SW 1271 (cell line): ENCODE measurements around the gene ATAD1.
"Not testable (repeated sequence)": the region's sequence is repeated elsewhere in the genome, so short reads cannot be mapped to it uniquely, and the experiment has no call there.

Experiments used
- DNase-seq, 2 experiments: peaks; one replicate each; lab custom pipeline; 2025; lab: John Stamatoyannopoulos, UW

Gene ATAD1

DNA sequence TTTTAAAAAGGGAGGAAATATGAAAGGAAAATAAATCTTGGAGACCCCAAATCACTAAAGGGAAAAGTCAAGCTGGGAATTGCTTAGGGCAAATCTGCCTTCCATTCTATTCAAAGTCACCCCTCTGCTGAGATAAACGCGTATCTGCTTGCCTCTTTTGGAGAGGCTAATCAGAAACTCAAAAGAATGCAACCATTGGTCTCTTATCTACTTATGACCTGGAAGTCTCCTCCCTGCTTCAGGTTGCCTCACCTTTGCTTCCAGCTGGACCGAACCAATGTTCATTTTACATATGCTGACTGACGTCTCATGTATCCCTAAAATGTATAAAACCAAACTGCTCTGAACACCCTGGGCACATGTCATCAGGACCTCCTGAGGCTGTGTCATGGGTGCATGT is 14.7 kb downstream of the ATAD1 start:
- DNase-seq: no peak

DNA sequence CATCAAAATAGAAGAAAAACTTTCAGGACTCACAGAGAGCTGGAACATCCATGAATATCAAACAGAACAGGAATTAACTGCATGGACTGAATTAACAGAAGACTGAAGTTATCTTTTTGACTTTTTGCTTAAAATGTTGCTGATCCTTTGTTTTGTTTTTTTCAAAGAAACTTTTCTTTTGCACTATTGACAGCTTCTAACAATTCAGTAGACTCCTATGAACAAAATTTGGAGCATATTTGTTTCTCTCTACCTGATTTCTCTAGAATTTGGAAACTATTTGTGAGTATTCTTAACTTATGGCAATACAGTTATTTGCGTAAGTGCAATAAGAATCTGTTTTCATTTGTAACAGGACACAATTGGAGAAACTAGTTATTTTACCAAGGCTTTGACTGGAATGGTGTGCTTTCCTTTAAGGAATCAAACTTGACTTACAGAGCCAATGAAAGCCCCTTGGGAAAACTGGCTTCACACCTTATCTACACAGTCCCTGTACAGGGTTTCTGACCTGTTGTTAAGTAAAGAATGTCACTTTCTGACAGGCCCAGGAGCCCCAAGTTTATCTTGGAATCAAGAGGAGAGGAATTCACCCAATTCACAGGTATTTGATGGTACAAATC is 16.1 kb downstream of the ATAD1 start:
- not testable (repeated sequence) for DNase-seq

GRCh38 chr10:87799860-87800259 is 18.2 kb downstream of the ATAD1 start:
- DNase-seq: no peak

DNA sequence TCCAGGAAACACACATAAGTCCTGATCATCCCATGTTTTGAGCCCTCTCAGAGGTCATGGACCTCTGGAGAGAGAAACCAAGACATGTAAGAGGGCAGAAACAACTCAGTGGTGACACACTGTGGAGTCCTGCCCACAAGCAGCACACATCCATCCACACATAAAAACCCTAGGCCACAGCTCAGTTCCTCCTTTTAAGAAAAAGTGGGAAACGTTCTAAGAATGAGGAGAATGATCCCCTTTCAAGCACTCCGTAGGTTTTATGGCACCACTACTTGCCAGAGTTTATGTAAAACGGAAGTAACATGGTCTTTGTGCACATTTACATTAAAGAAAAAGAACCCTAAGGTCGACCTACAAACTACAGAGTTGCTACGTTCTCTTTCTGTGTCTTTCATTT is 19.9 kb downstream of the ATAD1 start:
- no peak for DNase-seq

GRCh38 chr10:87794285-87794684 is 23.7 kb downstream of the ATAD1 start:
- DNase-seq: no peak

- no peak for DNase-seq
These were observed 27.8 kb downstream of the ATAD1 start for GRCh38 chr10:87790185-87790584.

DNA sequence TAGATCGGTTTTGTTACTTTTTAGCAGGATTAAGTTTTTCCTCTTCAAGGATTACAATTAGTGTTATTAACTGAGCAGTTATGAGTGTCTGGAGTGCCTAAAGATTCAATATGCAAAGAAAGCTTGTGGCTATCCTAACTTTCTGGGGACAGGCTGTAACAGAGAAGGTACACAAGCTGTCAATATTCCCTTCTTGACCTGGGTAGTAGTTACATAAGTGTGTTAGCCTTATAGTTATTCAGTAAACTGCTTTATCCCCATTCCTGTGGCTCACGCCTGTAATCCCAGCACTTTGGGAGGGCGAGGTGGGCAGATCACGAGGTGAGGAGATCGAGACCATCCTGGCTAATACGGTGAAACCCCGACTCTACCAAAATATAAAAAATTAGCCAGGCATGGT is 31.6 kb downstream of the ATAD1 start:
- no peak for DNase-seq

DNA sequence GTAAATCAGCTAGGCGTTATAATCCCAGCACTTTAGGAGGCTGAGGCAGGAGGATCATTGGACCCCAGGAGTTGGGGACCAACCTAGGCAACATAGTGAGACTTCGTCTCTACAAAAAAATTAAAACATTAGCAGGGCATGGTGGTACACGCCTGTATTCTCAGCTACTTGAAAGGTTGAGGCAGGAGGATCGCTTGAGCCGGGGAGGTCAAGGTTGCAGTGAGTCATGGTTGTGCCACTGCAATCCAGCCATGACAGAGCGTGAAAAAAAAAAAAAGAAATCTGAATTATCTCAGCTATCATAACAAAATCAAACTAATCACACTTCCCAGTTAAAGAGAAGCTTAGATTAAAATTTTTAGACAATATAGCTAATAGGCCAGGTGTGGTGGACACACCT is 35.3 kb downstream of the ATAD1 start:
- no peak for DNase-seq

GRCh38 chr10:87781545-87781944 is 36.5 kb downstream of the ATAD1 start:
- DNase-seq: no peak

GRCh38 chr10:87776328-87776727 is 41.7 kb downstream of the ATAD1 start:
- no peak for DNase-seq

DNA sequence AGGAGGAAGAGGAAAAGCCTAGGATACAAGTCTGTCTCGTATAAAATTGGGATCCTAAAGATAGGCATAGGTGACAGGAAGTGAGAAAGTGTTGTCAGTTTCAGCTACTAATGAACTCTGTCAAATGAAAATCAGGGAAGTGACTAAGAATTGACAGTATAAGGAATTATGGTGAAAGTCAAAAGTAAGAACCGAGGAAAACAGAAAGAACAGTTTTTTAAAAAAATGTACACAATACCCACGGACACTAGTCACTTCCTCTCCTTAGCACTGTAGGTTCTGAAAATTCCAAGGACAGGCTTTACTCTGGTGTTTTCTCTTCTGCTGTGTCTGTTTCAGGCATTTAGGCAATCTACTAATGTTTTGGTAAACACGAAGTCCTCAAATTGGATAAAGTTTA is 42.3 kb downstream of the ATAD1 start:
- peak in 1 of 2 experiments; percentile 46 for DNase-seq

- DNase-seq: peak in 1 of 2 experiments; percentile 28
These were observed 46.0 kb downstream of the ATAD1 start for GRCh38 chr10:87771871-87772500.

DNA sequence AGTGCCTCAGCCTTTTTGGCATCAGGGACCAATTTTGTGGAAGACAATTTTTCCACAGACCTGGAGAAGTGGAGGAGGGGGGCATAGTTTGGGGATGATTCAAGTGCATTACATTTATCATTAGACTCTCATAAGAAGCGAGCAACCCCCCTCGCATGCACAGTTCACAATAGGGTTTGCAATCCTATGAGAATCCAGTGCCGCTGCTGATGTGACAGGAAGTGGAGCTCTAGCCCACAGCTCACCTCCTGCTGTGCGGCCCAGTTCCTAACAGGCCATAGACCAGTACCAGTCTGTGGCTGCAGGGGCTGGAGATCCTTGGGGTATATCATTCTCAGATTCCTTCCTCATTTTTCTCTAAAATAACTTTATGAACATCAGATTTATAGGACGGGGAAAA is 50.8 kb downstream of the ATAD1 start:
- peak in 1 of 2 experiments; percentile 6 for DNase-seq

DNA sequence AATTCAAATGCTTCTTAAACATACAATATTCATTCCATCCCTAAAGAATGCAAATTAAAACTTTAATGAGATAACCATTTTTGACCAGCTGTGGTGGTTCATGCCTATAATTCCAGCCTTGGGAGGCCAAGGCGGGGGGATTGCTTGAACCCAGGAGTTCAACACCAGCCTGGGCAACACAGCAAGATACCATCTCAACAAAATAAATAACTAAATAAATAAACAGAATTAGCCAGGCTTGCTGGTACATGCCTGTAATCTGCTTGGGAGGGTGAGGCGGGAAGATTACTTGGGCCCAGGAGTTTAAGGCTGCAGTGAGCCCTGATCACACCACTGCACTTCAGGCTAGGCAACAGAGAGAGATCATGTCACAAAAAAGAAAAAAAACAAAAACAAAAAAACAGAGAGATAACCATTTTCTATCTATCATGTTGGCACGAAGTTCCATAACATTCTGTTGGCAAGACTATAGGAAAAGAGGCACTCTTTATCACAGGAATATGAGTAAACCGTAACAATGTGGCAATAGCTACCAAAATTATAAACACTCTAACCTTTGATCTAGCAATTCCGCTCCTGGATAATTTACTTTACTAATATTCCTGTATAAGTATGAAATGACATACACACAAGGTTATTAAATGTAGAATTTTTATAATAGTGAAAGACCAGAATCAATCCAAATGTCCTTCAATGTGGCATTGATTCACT is 52.2 kb downstream of the ATAD1 start:
- DNase-seq: no peak

- no peak for DNase-seq
These were observed 53.7 kb downstream of the ATAD1 start for GRCh38 chr10:87764072-87764934.

- no peak for DNase-seq
These were observed 54.8 kb downstream of the ATAD1 start for GRCh38 chr10:87763086-87763861.

DNA sequence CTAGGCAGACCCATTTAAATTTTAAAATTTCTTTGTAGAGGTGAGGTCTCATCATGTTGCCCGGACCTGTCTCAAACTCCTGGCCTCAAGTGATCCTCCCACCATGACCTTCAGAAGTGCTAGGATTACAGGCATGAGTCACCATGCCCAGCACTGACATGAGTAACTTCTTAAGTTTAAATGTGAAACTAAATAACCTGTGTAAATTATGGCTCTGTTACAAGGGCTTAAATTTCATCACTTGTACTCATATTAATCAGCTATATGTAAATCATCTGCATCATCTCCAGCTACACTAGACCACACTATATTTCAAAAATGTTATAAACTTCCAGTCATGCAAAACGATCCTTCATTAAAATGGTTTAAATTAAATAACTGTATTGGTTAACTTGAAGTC is 56.1 kb downstream of the ATAD1 start:
- no peak for DNase-seq

GRCh38 chr10:87761153-87761552 is 56.9 kb downstream of the ATAD1 start:
- DNase-seq: no peak

- DNase-seq: no peak
These were observed 57.7 kb downstream of the ATAD1 start for GRCh38 chr10:87760195-87760905.

DNA sequence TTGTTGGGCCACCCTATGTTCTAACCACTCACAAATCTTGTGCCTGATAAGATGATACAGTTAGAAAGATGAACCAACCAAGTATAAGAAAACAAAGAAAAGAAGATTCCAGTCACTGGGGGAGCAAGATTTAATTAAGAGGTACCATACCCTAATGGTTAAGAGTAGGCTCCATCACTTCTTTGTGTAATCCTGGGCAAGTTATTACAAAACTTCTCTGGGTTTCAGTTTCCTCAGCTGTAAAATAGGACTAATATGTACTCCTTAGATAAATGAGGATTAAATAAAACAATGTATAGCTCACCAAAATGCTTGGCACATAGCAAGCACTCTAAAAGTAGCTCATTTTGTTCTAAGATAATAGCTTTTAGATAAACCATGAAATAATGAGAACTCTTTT is 58.5 kb downstream of the ATAD1 start:
- no peak for DNase-seq

DNA sequence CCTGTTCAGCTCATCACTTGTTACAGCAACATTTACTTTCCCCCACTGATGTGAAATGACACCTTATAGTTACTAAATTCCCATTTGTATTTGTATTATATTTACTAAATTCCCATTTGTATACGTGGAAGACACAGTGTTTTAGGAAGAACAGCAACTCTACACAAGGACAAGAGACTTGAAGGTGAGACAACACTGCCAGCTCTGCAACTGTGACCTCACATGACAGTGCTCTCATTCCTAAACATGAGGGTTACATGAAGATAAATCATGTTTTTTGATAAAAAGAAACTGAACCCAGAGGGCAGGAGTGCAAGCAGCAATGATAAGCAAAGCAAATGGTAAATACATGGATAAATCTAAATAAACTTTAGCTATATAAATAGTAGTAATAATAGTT is 60.3 kb downstream of the ATAD1 start:
- no peak for DNase-seq
